Peyer's patch (tissue), 4 donors: ENCODE measurements around the gene STH.

Experiments used
- CTCF ChIP-seq, 6 experiments: fragments of 450-650 bp in 4 of 6; fragments of 200-600 bp in 2 of 6; sonication (generic) in 1 of 6; IDR thresholded peaks; one replicate each; pipeline ENCODE4 v1.5.1; 2017 to 2019; ENCODE audit warnings: antibody characterized with exemption in 6 of 6, mild to moderate bottlenecking in 3 of 6, moderate library complexity in 1 of 6
- POLR2A ChIP-seq, 2 donors: fragments of 450-650 bp; IDR thresholded peaks; one replicate each; pipeline ENCODE4 v1.5.1; 2017; ENCODE audit warnings: antibody characterized with exemption in 2 of 2, mild to moderate bottlenecking in 2 of 2, moderate library complexity in 2 of 2

GRCh38 chr17:45976755-45977505 is 22.1 kb upstream of the STH start:
- TF ChIP-seq CTCF (IDR thresholded peaks at IDR 0.05) (no peak), POLR2A (IDR thresholded peaks at IDR 0.05) (no peak)
